A673 (cell line): ENCODE results near the gene SYNE1.

Experiments
- CTCF ChIP-seq: fragments of 300-800, 200-600 bp; sonication (generic); conservative IDR thresholded peaks from 2 replicates; pipeline ENCODE4 v1.5.1; 2017; ENCODE audit warnings: low read depth, mild to moderate bottlenecking, antibody characterized with exemption, low read length, moderate library complexity, mixed read lengths
- EZH2 ChIP-seq: fragments of 200-600 bp; sonication (generic); IDR thresholded peaks from 2 replicates; pipeline ENCODE4 v1.6.1; 2017; ENCODE audit warnings: borderline replicate concordance, low read depth, mild to moderate bottlenecking, mixed read lengths, antibody characterized with exemption, low read length; ENCODE audit not compliant: poor library complexity, severe bottlenecking

GRCh38 chr6:152091851-152092341 lies 545.3 kb downstream of the SYNE1 start:
- TF ChIP-seq CTCF (no peak), EZH2 (no peak)
